ENCODE measurements around the gene GNG10.
"Not testable (repeated sequence)": the region's sequence is repeated elsewhere in the genome, so short reads cannot be mapped to it uniquely, and the experiment has no call there.

GNG10 gene

GRCh38 chr9:111658943-111659342 lies 2.5 kb upstream of the GNG10 start:
- no peak for DNase-seq

- DNase-seq = no peak
Observed at GRCh38 chr9:111659691-111660090, 1.7 kb upstream of the GNG10 start.

- DNase-seq = no peak
Observed at GRCh38 chr9:111661802-111662521, 557 bp downstream of the GNG10 start.

GRCh38 chr9:111662576-111663300 lies 1.3 kb downstream of the GNG10 start:
- no peak for DNase-seq

GRCh38 chr9:111663301-111663823 lies 2.0 kb downstream of the GNG10 start:
- DNase-seq = no peak

GRCh38 chr9:111668026-111668573 lies 6.7 kb downstream of the GNG10 start:
- DNase-seq = no peak

GRCh38 chr9:111668601-111669000 lies 7.2 kb downstream of the GNG10 start:
- not testable (repeated sequence) for DNase-seq

- no peak for DNase-seq
Observed at GRCh38 chr9:111674319-111674718, 12.9 kb downstream of the GNG10 start.

GRCh38 chr9:111676116-111676515 lies 14.7 kb downstream of the GNG10 start:
- no peak for DNase-seq

- DNase-seq = no peak
Observed at GRCh38 chr9:111678293-111678692, 16.9 kb downstream of the GNG10 start.

GRCh38 chr9:111679199-111679598 lies 17.8 kb downstream of the GNG10 start:
- no peak for DNase-seq

- no peak for DNase-seq
Observed at GRCh38 chr9:111683392-111683791, 22.0 kb downstream of the GNG10 start.

GRCh38 chr9:111691672-111692329 lies 30.4 kb downstream of the GNG10 start:
- peak; percentile 1 for DNase-seq

- no peak for DNase-seq
Observed at GRCh38 chr9:111696796-111697195, 35.4 kb downstream of the GNG10 start.

- no peak for DNase-seq
Observed at GRCh38 chr9:111700776-111701175, 39.4 kb downstream of the GNG10 start.

GRCh38 chr9:111704503-111704902 lies 43.1 kb downstream of the GNG10 start:
- DNase-seq = no peak

- DNase-seq = no peak
Observed at GRCh38 chr9:111711548-111711947, 50.1 kb downstream of the GNG10 start.

- no peak for DNase-seq
Observed at GRCh38 chr9:111712369-111712768, 51.0 kb downstream of the GNG10 start.

GRCh38 chr9:111715471-111715870 lies 54.1 kb downstream of the GNG10 start:
- DNase-seq = no peak

GRCh38 chr9:111719541-111719940 lies 58.1 kb downstream of the GNG10 start:
- no peak for DNase-seq
